Activated CD4-positive, alpha-beta T cell treated with anti-CD3 and anti-CD28 coated beads, Interleukin-2, Interleukin-4, amounts not matched to agents 100 ng/mL and 50 ng/mL, durations not matched to agents 16 hours and 8 hours (primary cell): Measurements from ENCODE around the gene IL1RAPL1.
"Not testable (repeated sequence)": the region's sequence is repeated elsewhere in the genome, so short reads cannot be mapped to it uniquely, and the experiment has no call there.

Experiments
- DNase-seq: peaks from one replicate; pipeline ENCODE4 v3.0.0-alpha.2; 2020; ENCODE audit warnings: low spot score

Gene IL1RAPL1

DNA sequence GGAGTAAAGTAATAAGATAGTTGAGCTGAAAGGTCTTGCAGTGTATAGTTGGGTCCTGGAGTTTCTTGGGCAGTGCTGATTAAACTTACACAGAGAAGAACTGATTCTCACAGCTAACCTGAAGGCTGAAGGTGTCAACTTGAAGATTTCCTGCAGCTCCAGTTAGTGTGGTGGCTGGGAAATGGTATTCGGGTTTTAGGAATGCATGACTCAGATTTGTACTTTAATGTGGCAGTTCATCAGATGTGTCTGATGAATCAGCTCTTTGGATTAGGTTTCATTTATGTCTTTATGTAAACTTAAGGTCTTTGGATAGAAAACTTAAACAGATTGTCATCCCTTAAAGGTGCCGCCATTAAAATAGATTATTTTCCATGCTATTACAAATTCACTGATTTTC, 200.0 kb downstream of the IL1RAPL1 start:
- DNase-seq = no peak

DNA sequence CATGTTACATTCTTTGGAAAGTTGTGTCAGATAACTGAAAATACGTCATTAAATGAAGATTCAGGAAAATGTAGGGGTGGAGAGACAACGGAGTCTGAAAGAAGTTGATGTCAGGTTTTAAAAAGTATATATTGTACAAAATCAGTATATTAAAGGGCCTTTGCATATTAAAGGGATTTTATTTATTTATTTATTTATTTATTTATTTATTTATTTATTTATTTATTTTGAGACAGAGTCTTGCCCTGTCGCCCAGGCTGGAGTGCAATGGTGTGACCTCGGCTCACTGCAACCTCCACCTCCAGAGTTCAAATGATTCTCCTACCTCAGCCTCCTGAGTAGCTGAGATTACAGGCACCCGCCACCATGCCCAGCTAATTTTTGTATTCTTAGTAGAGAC, 213.4 kb downstream of the IL1RAPL1 start:
- not testable (repeated sequence) for DNase-seq

DNA sequence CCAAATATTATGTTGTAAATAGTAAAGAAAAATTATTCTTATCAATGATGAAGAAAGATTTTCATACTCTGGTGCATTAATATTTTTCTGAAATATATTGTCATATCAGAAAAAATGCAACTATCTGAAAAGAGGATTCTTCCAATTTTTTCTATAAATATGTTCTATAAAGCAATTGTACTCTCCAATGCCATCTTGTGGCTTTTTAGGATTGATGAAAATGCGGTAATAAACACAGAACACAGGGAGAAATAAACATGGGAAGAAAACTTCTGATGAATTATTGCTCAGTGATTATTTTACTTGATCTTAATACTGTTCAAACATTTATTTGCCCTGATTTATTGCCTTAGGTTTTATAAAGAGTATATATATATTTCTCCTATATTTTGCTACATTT, 215.4 kb downstream of the IL1RAPL1 start:
- DNase-seq = no peak

DNA sequence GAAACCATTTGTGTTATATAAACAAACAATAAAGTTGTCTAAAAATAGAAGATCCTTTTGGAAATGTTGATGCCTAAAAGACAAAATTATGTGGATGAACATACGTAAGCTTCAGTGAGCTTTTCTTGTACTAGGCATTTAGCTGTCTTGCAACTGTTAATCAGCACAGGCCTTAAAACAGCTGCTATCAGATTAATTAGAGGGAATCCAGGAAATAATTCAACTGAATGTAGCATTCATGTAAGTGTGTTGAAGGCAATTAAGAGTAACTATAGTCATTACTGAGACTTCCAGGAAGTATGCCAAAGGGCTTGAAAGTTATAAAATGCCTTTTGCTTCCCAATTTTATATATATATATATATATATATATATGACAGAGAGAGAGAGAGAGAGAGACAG, 248.7 kb downstream of the IL1RAPL1 start:
- DNase-seq = no peak

GRCh38 chrX:28843817-28844216, 256.6 kb downstream of the IL1RAPL1 start:
- no peak for DNase-seq

- DNase-seq = no peak
These were observed 260.2 kb downstream of the IL1RAPL1 start for GRCh38 chrX:28847423-28847822.

GRCh38 chrX:28848707-28849106, 261.5 kb downstream of the IL1RAPL1 start:
- DNase-seq = no peak

- DNase-seq = no peak
These were observed 263.7 kb downstream of the IL1RAPL1 start for GRCh38 chrX:28850955-28851354.

DNA sequence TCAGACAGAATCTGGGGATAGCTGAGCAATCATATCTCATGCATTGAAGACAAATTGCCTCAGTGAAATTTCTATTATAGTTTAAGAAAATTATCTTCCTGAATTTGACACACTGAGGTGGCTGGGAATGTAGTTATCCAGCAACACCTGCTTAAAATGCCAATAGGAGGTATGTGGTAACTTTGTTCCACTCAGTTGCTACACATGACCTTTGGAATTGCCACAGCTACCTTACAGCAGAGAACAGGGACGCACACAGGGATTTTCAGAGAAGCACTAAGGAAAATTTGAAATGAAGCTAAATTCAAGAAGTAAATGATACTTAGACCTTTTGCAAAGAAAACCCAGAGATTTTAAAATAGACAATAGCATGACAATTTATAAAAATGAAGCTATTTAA, 264.6 kb downstream of the IL1RAPL1 start:
- no peak for DNase-seq

DNA sequence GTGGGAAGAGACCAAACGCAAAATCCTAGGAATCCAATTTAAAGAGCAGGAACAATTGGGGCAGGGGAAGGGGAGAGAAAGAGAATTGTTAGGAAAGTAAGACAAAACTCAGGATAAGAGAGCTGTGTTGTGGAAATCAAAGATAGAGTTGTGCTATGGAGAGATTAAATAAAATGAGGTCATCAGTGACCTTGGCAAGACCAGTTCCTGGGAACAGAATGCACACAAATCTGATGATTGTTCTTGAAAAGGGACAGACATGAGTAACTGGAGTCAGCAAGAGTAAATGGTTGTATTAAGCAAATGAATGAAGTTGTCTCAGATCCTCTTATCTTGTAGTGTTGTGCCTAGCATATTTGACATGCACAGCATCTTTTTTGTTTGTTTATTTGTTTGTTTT, 267.4 kb downstream of the IL1RAPL1 start:
- no peak for DNase-seq

DNA sequence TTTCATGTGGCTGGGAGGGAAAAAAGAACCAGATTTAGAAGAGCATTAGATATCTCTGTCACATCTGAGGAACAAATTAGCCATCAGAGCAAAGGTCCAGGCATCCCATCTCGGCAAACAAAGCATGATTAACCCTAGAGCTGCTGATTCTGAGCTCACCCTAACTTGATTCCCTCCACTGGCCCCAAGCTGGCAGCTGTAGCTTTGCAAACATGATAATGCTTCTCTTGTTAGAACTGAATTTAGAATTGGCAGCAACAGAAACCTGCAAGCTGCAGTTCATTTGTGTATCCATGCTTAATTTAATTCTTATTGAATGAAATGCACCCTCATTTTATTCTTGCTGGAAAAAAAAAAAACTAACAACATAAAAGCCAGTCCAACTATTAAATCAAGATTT, 289.2 kb downstream of the IL1RAPL1 start:
- DNase-seq = no peak

GRCh38 chrX:28876901-28877300, 289.7 kb downstream of the IL1RAPL1 start:
- DNase-seq = no peak

- DNase-seq = no peak
These were observed 292.9 kb downstream of the IL1RAPL1 start for GRCh38 chrX:28880136-28880535.

DNA sequence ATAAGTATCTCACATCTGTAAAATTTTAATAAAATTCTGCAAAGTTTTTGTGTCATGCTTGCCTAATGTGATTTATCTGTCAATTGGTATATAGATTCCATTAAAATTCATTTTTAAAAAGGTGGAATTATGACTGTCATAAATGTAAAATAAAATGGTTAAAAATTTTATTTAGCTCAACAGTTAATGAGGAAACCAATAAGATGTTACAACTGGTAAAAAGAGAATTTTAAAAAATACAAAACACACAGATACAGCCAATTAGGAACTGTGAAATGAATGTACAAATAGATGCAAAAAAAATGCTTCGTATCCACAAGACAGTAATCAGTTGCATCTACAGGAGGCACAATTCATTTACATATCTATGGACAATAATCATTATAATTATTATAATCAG, 297.6 kb downstream of the IL1RAPL1 start:
- no peak for DNase-seq

GRCh38 chrX:28888416-28888815, 301.2 kb downstream of the IL1RAPL1 start:
- DNase-seq = no peak

DNA sequence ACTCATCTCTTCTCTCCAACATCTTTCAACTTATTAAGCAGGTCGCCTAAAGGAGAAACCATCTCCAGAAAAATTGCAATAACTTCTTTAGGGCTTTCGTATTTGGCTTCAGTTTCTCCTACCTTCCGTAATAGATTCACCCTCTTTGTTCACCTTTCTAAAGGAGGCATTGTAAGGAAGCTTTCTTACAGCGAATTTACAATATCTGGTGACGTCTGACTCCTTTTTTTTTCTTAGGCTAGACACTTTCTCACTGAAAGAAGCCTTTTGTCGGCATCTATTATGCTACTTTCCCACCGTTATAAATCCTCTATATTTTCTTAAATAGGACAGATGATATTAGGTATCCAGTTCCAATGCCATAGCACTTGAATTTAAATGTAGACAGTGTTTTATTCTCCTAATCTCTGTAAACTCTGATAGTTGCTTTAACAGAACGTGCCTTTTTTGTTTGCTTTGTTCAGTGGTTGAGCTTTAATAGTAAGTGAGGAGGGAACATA, 302.4 kb downstream of the IL1RAPL1 start:
- DNase-seq = no peak

- no peak for DNase-seq
These were observed 314.4 kb downstream of the IL1RAPL1 start for GRCh38 chrX:28901637-28902036.

- DNase-seq = no peak
These were observed 323.2 kb downstream of the IL1RAPL1 start for GRCh38 chrX:28910487-28910886.

DNA sequence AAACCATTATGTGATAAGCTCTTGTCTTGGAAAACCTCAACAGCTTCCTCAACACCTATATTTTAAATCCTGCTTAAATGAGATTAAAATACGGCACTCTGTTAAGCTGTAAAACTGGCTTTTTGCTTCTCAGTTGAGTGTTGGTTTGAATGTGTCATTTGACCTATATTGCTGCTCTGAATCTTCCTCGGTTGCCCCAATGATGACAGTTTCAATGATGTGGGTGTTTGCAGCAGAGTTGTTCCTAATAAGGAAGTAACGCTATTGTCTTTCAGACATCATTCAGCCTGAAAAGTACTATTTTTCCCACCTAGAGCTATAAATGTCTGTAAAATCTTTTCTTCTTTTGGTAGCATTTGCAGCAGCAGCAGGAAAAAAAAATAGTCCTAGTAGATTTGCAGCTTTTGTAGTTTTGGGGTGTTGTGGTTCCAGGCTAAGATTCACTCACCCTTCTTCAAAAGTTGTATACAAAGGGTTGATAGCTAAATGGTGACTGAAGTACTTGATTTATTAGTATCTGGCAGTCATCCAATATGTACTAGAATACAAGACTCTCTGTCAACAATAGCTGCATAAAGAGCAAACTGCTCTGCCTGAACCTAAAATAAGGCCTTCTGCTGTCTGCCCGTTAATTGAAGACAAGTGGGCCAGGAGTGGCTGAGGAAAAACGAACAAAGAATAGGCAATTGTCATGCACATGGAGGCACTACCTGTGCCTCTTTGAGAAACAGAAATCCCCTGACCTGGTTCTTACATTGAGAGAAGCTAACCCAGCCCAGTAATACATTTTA, 333.1 kb downstream of the IL1RAPL1 start:
- no peak for DNase-seq

GRCh38 chrX:28922106-28922505, 334.9 kb downstream of the IL1RAPL1 start:
- DNase-seq = no peak

- no peak for DNase-seq
These were observed 359.6 kb downstream of the IL1RAPL1 start for GRCh38 chrX:28946846-28947245.

DNA sequence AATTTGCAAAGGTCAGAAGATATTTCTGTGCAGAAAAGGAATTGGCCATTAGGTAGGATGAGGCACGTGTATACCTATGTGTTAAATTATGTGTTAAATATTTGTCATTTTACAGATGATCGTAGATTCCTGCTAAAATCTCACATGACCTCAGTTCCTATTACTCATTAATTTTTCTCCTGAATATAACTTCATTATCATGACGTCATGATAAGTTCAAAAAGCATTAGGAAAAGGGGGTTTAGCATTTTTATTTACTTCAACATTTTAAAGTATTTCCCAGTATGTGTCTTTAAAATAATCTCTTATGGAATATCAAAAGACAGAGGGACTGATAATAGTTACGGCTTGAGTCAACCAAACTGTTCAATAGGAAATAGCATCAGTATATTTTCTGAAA, 372.8 kb downstream of the IL1RAPL1 start:
- no peak for DNase-seq

GRCh38 chrX:28966331-28966730, 379.1 kb downstream of the IL1RAPL1 start:
- DNase-seq = no peak

- no peak for DNase-seq
These were observed 381.9 kb downstream of the IL1RAPL1 start for GRCh38 chrX:28969126-28969525.
